ENCODE data around the gene C1GALT1C1L. TPM values are rescaled to one million over a fixed set of nuclear protein-coding genes. Genes with fewer than 3 reads are reported as not detected.

The C1GALT1C1L gene
- total and polyA plus RNA-seq, 2 of the 4 experiments (the other 2 are of a cell fraction) = 0.36 to 0.63 TPM

DNA sequence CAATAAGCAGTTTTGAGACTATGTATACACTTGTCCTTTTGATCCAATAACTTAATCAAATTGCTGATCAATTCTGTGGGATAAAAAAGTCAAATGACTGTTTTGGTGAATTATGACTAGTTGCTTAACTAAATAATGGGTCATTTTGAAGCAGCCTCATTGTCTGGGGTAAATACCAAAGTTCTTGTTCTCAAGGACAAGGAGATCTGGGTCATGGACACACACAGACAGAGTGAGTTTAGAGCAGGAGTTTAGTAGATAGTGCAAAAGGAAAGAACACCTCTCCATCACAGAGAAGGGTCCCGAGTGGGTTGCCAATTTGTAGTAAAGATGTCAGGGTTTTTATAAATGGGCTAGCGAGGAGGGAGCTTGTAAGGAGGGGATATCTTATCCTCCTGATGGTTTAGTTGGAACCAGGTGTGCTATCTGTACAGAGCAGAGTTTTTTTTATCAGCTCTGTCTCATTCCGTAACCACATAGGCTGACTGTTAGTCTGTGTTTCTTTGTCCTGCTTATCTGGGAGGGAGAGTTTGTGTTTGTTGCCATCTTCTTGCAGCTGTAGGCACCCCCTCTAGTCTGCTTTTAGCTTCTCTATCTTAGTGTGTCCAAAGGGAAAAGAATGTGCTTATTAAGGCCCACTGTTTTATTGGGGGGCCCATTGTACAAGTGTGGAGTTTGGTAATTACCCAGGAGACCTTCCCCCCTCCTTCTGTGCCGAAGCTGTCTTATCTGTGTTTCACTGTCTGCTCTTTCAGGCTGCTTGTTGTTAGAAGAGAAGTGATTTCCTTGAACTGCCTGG lies 48.7 kb upstream of the C1GALT1C1L start:
- no peaks in the 10 kb centered on the region for H3K79me1 ChIP-seq (ENCODE audit: low read depth in 1 of 2, low read length in 2 of 2)
- H2BK120ac ChIP-seq (ENCODE audit: low read depth, low read length) = no peak overlapping the region
- no peaks in the 10 kb centered on the region for H3K27me3 ChIP-seq (ENCODE audit: control insufficient read depth, insufficient read depth, low read length)
- ChIA-PET POLR2A (ENCODE audit: unreplicated experiment) (no interaction called here), CTCF (no interaction called here)
- no peak overlapping the region for H2AFZ ChIP-seq (replicated peaks; ENCODE audit: low read length, poor library complexity)
- no peak overlapping the region for H4K91ac ChIP-seq (ENCODE audit: insufficient read depth, low read depth, low read length)
- H4K20me1 ChIP-seq (ENCODE audit: insufficient read depth, low read length) = no peaks in the 10 kb centered on the region
- no peak overlapping the region for H2BK20ac ChIP-seq (ENCODE audit: low read depth, low read length)
- no peak overlapping the region for H3K4me3 ChIP-seq (ENCODE audit: insufficient read depth, low read depth, low read length)
- DNase-seq (no peak), ATAC-seq (ENCODE audit: low read depth) (no peak)
- H2AK5ac ChIP-seq (ENCODE audit: low read depth, low read length) = no peak overlapping the region
- H3K23ac ChIP-seq (ENCODE audit: low read depth, low read length) = no peak overlapping the region
- no peak overlapping the region for H3K4ac ChIP-seq (ENCODE audit: low read depth, low read length)
- dilution Hi-C loops (cut with HindIII; ENCODE audit: low sequenced_read_pairs, unreplicated experiment) = no loop called here
- H3K9ac ChIP-seq (ENCODE audit: low read depth, low read length) = no peak overlapping the region
- intact Hi-C loops (cut with micrococcal nuclease) = no loop called here
- no peak overlapping the region for H3K4me2 ChIP-seq (ENCODE audit: low read depth, low read length)
- no peak overlapping the region for H4K5ac ChIP-seq (ENCODE audit: low read depth, low read length)
- peaks cover 2% of the 10 kb centered on the region; the same call in 1 of the 2 replicates for H3K36me3 ChIP-seq (ENCODE audit: control insufficient read depth, insufficient read depth, low read length)
- H3K18ac ChIP-seq (ENCODE audit: low read depth, low read length) = no peak overlapping the region
- H3K4me1 ChIP-seq (ENCODE audit: control insufficient read depth, insufficient read depth, low read length) = peaks cover 3% of the 10 kb centered on the region; the same call in 1 of the 2 replicates
- H3K14ac ChIP-seq (replicated peaks; ENCODE audit: low read depth, low read length) = no peak overlapping the region
- no peak for TF ChIP-seq POLR2A (IDR thresholded peaks at IDR 0.05; ENCODE audit: low read depth, low read length)
- no peak for TF ChIP-seq RCOR1 (IDR thresholded peaks at IDR 0.05; ENCODE audit: insufficient replicate concordance, low read length)
- TF ChIP-seq, protein P1, sequence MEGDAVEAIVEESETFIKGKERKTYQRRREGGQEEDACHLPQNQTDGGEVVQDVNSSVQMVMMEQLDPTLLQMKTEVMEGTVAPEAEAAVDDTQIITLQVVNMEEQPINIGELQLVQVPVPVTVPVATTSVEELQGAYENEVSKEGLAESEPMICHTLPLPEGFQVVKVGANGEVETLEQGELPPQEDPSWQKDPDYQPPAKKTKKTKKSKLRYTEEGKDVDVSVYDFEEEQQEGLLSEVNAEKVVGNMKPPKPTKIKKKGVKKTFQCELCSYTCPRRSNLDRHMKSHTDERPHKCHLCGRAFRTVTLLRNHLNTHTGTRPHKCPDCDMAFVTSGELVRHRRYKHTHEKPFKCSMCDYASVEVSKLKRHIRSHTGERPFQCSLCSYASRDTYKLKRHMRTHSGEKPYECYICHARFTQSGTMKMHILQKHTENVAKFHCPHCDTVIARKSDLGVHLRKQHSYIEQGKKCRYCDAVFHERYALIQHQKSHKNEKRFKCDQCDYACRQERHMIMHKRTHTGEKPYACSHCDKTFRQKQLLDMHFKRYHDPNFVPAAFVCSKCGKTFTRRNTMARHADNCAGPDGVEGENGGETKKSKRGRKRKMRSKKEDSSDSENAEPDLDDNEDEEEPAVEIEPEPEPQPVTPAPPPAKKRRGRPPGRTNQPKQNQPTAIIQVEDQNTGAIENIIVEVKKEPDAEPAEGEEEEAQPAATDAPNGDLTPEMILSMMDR (conservative IDR thresholded peaks at IDR 0.05; ENCODE audit: low read depth, low read length) = no peak
- TF ChIP-seq MAFK (IDR thresholded peaks at IDR 0.05; ENCODE audit: low read depth, low read length) = no peak
- TF ChIP-seq, protein P2, sequence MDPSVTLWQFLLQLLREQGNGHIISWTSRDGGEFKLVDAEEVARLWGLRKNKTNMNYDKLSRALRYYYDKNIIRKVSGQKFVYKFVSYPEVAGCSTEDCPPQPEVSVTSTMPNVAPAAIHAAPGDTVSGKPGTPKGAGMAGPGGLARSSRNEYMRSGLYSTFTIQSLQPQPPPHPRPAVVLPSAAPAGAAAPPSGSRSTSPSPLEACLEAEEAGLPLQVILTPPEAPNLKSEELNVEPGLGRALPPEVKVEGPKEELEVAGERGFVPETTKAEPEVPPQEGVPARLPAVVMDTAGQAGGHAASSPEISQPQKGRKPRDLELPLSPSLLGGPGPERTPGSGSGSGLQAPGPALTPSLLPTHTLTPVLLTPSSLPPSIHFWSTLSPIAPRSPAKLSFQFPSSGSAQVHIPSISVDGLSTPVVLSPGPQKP (IDR thresholded peaks at IDR 0.05; ENCODE audit: borderline replicate concordance, low read depth, low read length) = no peak
- TF ChIP-seq CEBPB (IDR thresholded peaks at IDR 0.05; ENCODE audit: low read depth, low read length) = no peak
- no peak overlapping the region for H3K56ac ChIP-seq (ENCODE audit: extremely low read depth, insufficient read depth, low read length)
- WGBS, 2 experiments (ENCODE audit: extremely low coverage in 2 of 2, insufficient read length in 1 of 2) = no CpG with 5 or more reads among the region's 4 CpGs
- H2BK5ac ChIP-seq (ENCODE audit: low read depth, low read length, poor library complexity, severe bottlenecking) = no peak overlapping the region
- H2AK9ac ChIP-seq (replicated peaks; ENCODE audit: low read depth, low read length, poor library complexity) = no peak overlapping the region
- no peak overlapping the region for H2BK15ac ChIP-seq (ENCODE audit: low read depth, low read length)
- BruUV-seq (replicated peaks) = no TSS peak
- no peak overlapping the region for H4K8ac ChIP-seq (ENCODE audit: low read depth in 2 of 2, low read length in 2 of 2)
- H3K27ac ChIP-seq (ENCODE audit: insufficient read depth, low read length) = no peak overlapping the region
- H3K9me1 ChIP-seq (ENCODE audit: insufficient read depth, low read length) = no peaks in the 10 kb centered on the region; the same call in 1 of the 2 replicates
- in situ Hi-C loops (cut with MboI; ENCODE audit: low sequenced_read_pairs) = no loop called here
- H3K9me3 ChIP-seq (ENCODE audit: control insufficient read depth, insufficient read depth, low read length) = no peaks in the 10 kb centered on the region

Measured in IMR-90 (cell line).